NCI-H1930 (cell line): Measurements from ENCODE around the gene PLK2.

Experiments used
- DNase-seq, 2 experiments: peaks; one replicate each; lab custom pipeline; 2025; lab: John Stamatoyannopoulos, UW

The PLK2 gene

GRCh38 chr5:58450811-58451629, 8.9 kb downstream of the PLK2 start:
- no peak for DNase-seq

GRCh38 chr5:58450018-58450417, 9.9 kb downstream of the PLK2 start:
- no peak for DNase-seq

- DNase-seq = no peak
Observed at GRCh38 chr5:58447226-58447625, 12.7 kb downstream of the PLK2 start.

- no peak for DNase-seq
Observed at GRCh38 chr5:58446024-58446423, 13.9 kb downstream of the PLK2 start.

- no peak for DNase-seq
Observed at GRCh38 chr5:58444805-58445204, 15.1 kb downstream of the PLK2 start.

GRCh38 chr5:58440901-58441460, 18.9 kb downstream of the PLK2 start:
- no peak for DNase-seq

GRCh38 chr5:58439094-58439644, 20.7 kb downstream of the PLK2 start:
- DNase-seq = no peak

GRCh38 chr5:58437661-58438060, 22.2 kb downstream of the PLK2 start:
- DNase-seq = no peak

- DNase-seq = no peak
Observed at GRCh38 chr5:58431832-58432231, 28.1 kb downstream of the PLK2 start.

GRCh38 chr5:58412932-58413331, 47.0 kb downstream of the PLK2 start:
- DNase-seq = no peak

GRCh38 chr5:58412081-58412480, 47.8 kb downstream of the PLK2 start:
- DNase-seq = no peak

GRCh38 chr5:58411372-58411771, 48.5 kb downstream of the PLK2 start:
- DNase-seq = no peak

- DNase-seq = no peak
Observed at GRCh38 chr5:58410441-58410840, 49.4 kb downstream of the PLK2 start.

GRCh38 chr5:58407042-58407719, 52.7 kb downstream of the PLK2 start:
- DNase-seq = no peak

GRCh38 chr5:58406394-58406793, 53.5 kb downstream of the PLK2 start:
- no peak for DNase-seq

- DNase-seq = no peak
Observed at GRCh38 chr5:58405175-58405574, 54.7 kb downstream of the PLK2 start.

GRCh38 chr5:58404734-58405133, 55.2 kb downstream of the PLK2 start:
- DNase-seq = no peak
